HL-60 (cell line): ENCODE results near the gene PPEF1.

ENCODE experiments used
- DNase-seq, 2 experiments: peaks; one replicate each; pipeline ENCODE4 v3.0.0-alpha.2; 2010 to 2020; ENCODE audit warnings: low read depth in 1 of 2, low spot score in 1 of 2
- H3K27ac ChIP-seq: fragments of 250-450 bp; sonication (Bioruptor Pico); replicated peaks from 2 replicates; pipeline ENCODE4 v1.5.1; 2020; ENCODE audit warnings: mild to moderate bottlenecking, moderate library complexity
- H3K27me3 ChIP-seq: fragments of 250-450 bp; sonication (Bioruptor Pico); 2 replicates; pipeline ENCODE4 v1.5.1; 2021; ENCODE audit warnings: mild to moderate bottlenecking, moderate library complexity; ENCODE audit not compliant: insufficient read depth, poor library complexity, severe bottlenecking
- H3K4me3 ChIP-seq: replicated peaks from 2 replicates; pipeline ENCODE4 v1.5.1; 2011; ENCODE audit warnings: mild to moderate bottlenecking, control low read depth, low read length; ENCODE audit not compliant: insufficient read depth
- GABPA ChIP-seq: IDR thresholded peaks from 2 replicates; pipeline ENCODE4 v1.6.1; 2012; ENCODE audit warnings: low read depth
- POLR2AphosphoS5 ChIP-seq: IDR thresholded peaks from 2 replicates; pipeline ENCODE4 v1.6.1; 2012; ENCODE audit warnings: low read depth
- SPI1 ChIP-seq: IDR thresholded peaks from 2 replicates; pipeline ENCODE4 v1.6.1; 2012; ENCODE audit warnings: low read depth, mild to moderate bottlenecking, borderline replicate concordance
- TF ChIP-seq, protein P1 (sequence below): IDR thresholded peaks from 2 replicates; pipeline ENCODE4 v1.6.1; 2012; ENCODE audit warnings: low read depth; ENCODE audit not compliant: insufficient replicate concordance
- TF ChIP-seq, protein P2 (sequence below): IDR thresholded peaks from one replicate; pipeline ENCODE4 v1.5.1; 2011; ENCODE audit warnings: low read length, control low read depth, inconsistent platforms; ENCODE audit not compliant: insufficient read depth

PPEF1 gene

DNA sequence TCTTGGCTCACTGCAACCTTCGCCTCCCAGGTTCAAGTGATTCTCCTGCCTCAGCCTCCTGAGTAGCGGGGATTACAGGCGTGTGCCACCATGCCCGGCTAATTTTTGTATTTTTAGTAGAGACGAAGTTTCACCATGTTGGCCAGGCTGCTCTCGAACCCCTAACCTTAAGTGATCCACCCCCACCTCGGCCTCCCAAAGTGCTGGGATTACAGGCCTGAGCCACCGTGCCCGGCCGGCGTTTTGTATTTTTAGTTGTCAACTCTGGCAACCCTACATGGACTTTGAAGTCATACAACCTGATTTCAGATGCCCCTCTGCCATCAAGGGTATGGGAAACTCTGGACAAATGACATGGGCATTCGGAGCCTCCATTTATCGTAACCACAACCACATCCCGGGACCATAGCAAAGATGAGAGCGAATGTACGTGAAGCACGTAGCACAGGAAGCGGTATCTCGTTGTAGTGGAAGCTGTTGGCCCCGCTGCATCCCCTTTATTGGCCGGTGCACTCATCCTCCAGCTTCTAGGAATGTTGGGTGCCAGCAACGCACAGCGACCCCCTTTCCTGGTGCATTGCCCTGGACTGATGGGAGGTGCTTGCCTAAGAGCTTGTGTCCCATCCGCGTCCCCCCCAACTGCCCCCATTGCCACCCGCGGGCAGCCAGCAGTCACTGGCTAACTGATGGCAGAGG lies 167.3 kb downstream of the PPEF1 start:
- Histone ChIP-seq H3K27ac (no peak overlapping the region), H3K4me3 (no peak overlapping the region), H3K27me3 (no peaks in the 10 kb centered on the region)

DNA sequence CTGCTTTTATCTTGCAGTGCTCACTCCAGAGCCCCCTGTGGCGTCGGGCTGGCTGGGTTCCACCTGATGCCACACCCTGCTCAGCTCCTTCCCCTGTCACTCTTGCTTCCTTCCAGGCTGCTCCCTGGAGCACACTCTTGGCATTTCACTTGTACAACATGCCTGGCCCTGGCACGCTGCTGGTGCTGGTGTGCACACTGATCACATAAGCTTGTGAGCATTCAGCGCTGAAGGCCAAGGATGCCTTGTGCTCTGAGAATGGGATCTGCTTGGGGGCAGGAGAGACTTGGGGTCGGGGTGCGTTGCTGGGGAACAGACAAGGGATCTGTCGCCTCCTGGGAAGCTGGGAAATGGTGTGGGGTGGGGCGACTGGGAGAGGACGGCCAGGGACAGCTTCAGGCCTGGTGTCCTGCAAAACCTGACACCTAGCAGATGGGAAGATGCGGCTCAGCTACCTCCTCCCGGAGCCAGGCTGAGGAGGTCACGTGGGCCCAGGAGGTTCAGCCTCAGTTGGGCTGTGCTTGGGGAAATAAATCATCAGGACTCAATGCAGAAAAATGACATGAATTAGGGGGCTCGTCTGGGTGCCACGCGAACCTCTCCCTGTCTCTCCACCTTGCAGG lies 167.9 kb downstream of the PPEF1 start:
- TF ChIP-seq GABPA (no peak), POLR2AphosphoS5 (no peak), SPI1 (no peak)
- TF ChIP-seq, protein P1, sequence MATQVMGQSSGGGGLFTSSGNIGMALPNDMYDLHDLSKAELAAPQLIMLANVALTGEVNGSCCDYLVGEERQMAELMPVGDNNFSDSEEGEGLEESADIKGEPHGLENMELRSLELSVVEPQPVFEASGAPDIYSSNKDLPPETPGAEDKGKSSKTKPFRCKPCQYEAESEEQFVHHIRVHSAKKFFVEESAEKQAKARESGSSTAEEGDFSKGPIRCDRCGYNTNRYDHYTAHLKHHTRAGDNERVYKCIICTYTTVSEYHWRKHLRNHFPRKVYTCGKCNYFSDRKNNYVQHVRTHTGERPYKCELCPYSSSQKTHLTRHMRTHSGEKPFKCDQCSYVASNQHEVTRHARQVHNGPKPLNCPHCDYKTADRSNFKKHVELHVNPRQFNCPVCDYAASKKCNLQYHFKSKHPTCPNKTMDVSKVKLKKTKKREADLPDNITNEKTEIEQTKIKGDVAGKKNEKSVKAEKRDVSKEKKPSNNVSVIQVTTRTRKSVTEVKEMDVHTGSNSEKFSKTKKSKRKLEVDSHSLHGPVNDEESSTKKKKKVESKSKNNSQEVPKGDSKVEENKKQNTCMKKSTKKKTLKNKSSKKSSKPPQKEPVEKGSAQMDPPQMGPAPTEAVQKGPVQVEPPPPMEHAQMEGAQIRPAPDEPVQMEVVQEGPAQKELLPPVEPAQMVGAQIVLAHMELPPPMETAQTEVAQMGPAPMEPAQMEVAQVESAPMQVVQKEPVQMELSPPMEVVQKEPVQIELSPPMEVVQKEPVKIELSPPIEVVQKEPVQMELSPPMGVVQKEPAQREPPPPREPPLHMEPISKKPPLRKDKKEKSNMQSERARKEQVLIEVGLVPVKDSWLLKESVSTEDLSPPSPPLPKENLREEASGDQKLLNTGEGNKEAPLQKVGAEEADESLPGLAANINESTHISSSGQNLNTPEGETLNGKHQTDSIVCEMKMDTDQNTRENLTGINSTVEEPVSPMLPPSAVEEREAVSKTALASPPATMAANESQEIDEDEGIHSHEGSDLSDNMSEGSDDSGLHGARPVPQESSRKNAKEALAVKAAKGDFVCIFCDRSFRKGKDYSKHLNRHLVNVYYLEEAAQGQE: no peak
- TF ChIP-seq, protein P2, sequence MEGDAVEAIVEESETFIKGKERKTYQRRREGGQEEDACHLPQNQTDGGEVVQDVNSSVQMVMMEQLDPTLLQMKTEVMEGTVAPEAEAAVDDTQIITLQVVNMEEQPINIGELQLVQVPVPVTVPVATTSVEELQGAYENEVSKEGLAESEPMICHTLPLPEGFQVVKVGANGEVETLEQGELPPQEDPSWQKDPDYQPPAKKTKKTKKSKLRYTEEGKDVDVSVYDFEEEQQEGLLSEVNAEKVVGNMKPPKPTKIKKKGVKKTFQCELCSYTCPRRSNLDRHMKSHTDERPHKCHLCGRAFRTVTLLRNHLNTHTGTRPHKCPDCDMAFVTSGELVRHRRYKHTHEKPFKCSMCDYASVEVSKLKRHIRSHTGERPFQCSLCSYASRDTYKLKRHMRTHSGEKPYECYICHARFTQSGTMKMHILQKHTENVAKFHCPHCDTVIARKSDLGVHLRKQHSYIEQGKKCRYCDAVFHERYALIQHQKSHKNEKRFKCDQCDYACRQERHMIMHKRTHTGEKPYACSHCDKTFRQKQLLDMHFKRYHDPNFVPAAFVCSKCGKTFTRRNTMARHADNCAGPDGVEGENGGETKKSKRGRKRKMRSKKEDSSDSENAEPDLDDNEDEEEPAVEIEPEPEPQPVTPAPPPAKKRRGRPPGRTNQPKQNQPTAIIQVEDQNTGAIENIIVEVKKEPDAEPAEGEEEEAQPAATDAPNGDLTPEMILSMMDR: no peak
- no peak for DNase-seq
- no peak overlapping the region for H3K27ac ChIP-seq
- no peaks in the 10 kb centered on the region for H3K27me3 ChIP-seq
- no peak overlapping the region for H3K4me3 ChIP-seq

More for the DNA sequence above, 167.3 kb downstream of the PPEF1 start:
- TF ChIP-seq, protein P1: no peak
- TF ChIP-seq, protein P2: no peak
- TF ChIP-seq GABPA: no peak
- TF ChIP-seq POLR2AphosphoS5: no peak
- TF ChIP-seq SPI1: no peak
- DNase-seq: no peak

DNA sequence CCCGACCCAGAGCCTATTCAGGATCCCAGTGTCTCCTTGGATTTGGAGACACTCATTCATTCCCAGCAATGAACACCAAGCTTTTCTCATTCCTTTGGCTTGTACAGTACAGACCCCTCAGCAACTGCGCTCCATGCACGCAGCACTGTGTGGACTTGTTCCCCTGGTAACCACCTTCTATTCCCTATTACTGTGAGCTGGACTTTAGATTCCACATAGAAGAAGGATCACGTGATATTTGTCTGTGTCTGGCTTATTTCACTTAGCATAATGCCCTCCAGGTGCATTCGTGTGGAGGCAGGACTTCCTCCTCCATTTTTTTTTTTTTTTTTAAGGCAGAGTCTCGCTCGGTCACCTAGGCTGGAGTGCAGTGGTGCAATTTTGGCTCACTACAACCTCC lies 170.0 kb downstream of the PPEF1 start:
- TF ChIP-seq SPI1: no peak
- TF ChIP-seq, protein P1: no peak
- TF ChIP-seq, protein P2: no peak
- no peak for TF ChIP-seq GABPA
- TF ChIP-seq POLR2AphosphoS5: no peak
- Histone ChIP-seq H3K27me3 (no peaks in the 10 kb centered on the region), H3K27ac (no peak overlapping the region), H3K4me3 (no peak overlapping the region)
- no peak for DNase-seq
